Retinal pigment epithelial cell (primary cell): ENCODE results near the gene EFCAB5.
"Not testable (repeated sequence)": the region's sequence is repeated elsewhere in the genome, so short reads cannot be mapped to it uniquely, and the experiment has no call there.

Source experiments
- DNase-seq: peaks from one replicate; pipeline ENCODE4 v3.0.0-alpha.2; 2010; ENCODE audit warnings: low read depth
- H3K4me3 ChIP-seq: 2 replicates; pipeline ENCODE4 v1.5.1; 2011; ENCODE audit warnings: mild to moderate bottlenecking, low read length, control low read depth, moderate library complexity
- TF ChIP-seq, protein P1 (sequence below): conservative IDR thresholded peaks from 2 replicates; pipeline ENCODE4 v1.5.1; 2011; ENCODE audit warnings: low read depth, low read length, control low read depth, inconsistent platforms

The EFCAB5 gene

DNA sequence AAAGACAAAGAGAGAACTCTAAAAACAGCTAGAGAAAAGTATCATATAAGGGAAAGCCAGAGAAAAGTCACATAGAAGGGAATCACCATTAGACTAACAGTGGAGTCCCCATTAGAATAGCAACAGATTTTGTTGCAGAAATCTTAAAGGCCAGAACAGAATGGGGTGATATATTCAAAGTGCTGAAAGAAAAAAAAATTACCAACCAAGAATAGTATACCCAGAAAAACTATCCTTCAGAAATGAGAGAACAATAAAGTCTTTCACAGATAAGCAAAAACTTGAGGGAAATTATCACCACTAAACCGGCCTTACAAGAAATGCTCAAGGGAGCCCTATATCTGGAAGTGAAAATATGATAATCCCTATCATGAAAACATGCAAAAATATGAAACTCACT, 123.3 kb downstream of the EFCAB5 start:
- H3K4me3 ChIP-seq, result no peak overlapping the region
- TF ChIP-seq, protein P1, sequence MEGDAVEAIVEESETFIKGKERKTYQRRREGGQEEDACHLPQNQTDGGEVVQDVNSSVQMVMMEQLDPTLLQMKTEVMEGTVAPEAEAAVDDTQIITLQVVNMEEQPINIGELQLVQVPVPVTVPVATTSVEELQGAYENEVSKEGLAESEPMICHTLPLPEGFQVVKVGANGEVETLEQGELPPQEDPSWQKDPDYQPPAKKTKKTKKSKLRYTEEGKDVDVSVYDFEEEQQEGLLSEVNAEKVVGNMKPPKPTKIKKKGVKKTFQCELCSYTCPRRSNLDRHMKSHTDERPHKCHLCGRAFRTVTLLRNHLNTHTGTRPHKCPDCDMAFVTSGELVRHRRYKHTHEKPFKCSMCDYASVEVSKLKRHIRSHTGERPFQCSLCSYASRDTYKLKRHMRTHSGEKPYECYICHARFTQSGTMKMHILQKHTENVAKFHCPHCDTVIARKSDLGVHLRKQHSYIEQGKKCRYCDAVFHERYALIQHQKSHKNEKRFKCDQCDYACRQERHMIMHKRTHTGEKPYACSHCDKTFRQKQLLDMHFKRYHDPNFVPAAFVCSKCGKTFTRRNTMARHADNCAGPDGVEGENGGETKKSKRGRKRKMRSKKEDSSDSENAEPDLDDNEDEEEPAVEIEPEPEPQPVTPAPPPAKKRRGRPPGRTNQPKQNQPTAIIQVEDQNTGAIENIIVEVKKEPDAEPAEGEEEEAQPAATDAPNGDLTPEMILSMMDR, result no peak
- DNase-seq, result no peak

DNA sequence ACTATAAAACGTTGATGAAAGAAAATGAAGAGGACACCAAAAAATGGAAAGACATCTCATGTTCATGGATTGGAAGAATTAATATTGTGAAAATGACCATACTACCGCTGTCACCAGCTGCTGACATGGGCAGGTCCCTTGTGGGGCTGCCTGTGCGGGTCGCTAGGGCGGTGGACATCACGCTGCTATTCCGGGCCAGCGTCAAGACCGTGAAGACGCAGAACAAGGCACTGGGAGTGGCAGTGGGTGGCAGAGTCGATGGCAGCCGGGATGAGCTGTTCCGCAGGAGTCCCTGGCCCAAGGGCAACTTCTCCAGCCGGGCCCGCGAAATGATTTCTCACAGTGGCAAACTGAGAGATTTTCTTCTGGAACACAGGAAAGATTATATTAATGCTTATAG, 127.0 kb downstream of the EFCAB5 start:
- H3K4me3 ChIP-seq, result no peak overlapping the region
- no peak for DNase-seq
- TF ChIP-seq, protein P1, result no peak

DNA sequence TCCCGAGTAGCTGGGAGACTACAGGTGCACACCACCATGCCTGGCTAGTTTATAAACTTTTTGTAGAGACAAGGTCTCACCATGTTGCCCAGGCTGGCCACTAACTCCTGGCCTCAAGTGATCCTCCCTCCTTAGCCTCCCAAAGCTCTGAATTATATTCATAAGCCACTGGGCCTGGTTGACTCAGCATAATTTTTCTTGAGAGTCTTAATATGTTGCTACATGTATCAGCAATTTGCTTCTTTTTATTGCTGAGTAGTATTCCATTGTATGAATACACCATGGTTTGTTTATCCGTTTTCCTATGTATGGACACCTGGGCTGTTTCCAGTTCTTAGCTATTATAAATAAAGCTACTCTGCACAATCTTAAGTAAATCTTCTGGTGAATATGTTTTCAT, 132.8 kb downstream of the EFCAB5 start:
- DNase-seq, result no peak
- TF ChIP-seq, protein P1, result no peak
- H3K4me3 ChIP-seq, result no peak overlapping the region

DNA sequence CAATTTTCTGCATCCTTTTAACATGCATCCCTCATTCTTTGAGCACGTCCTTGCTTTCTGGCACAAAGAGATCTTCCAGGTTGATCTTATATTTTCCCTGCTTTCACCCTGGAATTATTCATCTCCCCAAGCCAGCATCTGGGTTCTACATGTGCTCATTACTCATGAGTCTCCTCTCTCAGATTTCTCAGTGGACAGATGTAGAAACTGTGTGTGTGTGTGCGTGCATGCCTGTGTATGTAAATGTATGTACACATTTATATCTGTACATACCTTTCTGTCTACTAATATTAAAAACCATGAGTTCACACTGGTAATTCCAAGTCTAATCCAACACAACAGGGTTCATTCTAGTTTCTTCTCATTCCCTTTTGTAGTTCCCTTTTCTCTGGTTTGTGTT, 133.3 kb downstream of the EFCAB5 start:
- TF ChIP-seq, protein P1, result no peak
- no peak overlapping the region for H3K4me3 ChIP-seq
- no peak for DNase-seq

DNA sequence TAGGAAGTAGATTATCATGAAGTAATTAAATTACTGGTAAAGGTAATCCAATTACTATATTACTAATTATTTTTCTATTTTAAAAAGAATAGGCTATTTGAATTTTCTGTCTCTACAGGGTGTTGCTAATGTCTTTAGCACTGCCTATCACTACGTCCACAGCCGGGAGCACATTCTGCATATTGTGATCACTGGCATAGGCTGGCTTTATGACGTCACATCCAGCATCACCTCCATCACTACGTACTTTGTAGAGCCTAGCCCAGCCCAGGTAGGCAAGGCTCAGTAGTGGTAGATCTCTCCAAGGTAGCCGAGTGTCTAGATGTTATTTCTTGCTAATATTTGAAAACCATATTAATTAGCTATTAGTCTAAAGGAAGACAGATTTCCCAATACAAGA, 141.3 kb downstream of the EFCAB5 start:
- TF ChIP-seq, protein P1, result no peak
- no peak overlapping the region for H3K4me3 ChIP-seq
- DNase-seq, result no peak

DNA sequence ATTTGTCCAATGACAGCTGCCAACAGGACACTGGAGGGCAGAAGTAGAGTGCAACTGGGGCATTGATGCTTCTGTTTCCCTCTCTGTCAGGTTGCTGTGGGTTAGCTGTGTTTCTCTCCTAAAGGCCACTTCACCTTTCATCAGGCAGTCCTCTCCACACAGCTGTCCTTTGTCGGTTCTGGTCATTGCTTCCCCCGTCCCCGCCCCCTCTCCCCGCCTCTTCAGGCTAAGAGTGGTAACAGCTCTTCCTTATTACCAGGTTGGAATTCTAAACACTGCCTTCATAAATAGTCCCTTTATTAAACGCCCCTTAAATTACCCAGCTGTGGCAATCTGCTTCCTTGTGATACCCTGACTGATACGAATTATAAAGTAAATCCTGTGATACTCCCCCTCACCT, 143.4 kb downstream of the EFCAB5 start:
- no peak overlapping the region for H3K4me3 ChIP-seq
- TF ChIP-seq, protein P1, result no peak
- no peak for DNase-seq

DNA sequence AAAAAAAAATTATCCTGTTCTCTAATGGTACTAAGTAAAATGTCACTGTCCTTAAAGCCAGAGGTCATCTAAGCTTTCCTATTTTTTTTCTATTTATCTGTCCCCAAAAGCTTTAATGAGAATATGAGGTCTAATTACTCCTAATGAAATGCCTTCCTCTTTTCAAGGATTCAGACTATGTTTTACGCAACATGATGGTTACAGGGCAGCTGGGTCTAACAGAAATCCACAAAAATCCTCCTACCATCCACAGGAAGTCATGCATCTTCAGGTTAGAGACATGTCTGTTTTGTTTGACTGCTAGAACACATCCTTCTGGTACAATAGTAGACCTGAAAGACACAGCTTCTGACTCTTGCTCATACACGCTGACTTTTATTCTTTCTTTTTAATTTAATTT, 145.5 kb downstream of the EFCAB5 start:
- no peak overlapping the region for H3K4me3 ChIP-seq
- no peak for DNase-seq
- TF ChIP-seq, protein P1, result no peak

DNA sequence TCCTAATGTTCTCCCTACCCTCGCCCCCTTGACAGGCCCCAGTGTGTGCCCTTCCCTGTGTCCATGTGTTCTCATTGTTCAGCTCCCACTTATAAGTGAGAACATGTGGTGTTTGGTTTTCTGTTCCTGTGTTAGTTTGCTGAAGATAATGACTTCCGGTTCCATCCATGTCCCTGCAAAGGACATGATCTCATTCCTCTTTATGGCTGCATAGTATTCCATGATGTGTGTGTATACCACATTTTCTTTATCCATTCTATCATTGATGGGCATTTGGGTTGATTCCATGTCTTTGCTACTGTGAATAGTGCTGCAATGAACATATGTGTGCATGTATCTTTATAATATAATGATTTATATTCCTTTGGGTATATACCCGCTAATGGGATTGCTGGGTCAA, 146.0 kb downstream of the EFCAB5 start:
- H3K4me3 ChIP-seq, DNase-seq: not testable (repeated sequence)
